IMR-90 (cell line): Measurements from ENCODE around the gene CPSF4. TPM values are rescaled to one million over a fixed set of nuclear protein-coding genes. Genes with fewer than 3 reads are reported as not detected.

ENCODE experiments used
- ATAC-seq: fragments of 200-7000 bp; cut with Tn5 transposase; 2 replicates; pipeline ENCODE4 v1.9.1; 2020; ENCODE audit warnings: low read depth, mild to moderate bottlenecking, moderate library complexity
- BruUV-seq: library from RNA; stranded (reverse); fragments of 400-500 nt; replicated peaks from 2 replicates; lab custom pipeline; 2021; lab: Mats Ljungman, UMichigan
- CTCF ChIA-PET: fragments of 300-600 bp; formaldehyde crosslinking; extraction: SDS; loops from one replicate; lab custom pipeline; 2021; ENCODE audit warnings: antibody characterized with exemption; lab: Yijun Ruan, JAX
- POLR2A ChIA-PET: fragments of 300-600 bp; sonication (Branson Sonifier 250); formaldehyde crosslinking; loops from one replicate; lab custom pipeline; 2022; ENCODE audit warnings: antibody characterized with exemption; ENCODE audit not compliant: unreplicated experiment; lab: Charles Lee
- DNase-seq: peaks from one replicate; pipeline ENCODE4 v3.0.0; 2013
- H2AFZ ChIP-seq: replicated peaks from 2 replicates; pipeline ENCODE3; 2013; ENCODE audit warnings: low read length, mild to moderate bottlenecking; ENCODE audit not compliant: poor library complexity
- H2AK5ac ChIP-seq: 2 replicates; pipeline ENCODE4 v1.6.1; 2013; ENCODE audit warnings: low read depth, low read length, inconsistent platforms
- H2AK9ac ChIP-seq: replicated peaks from 2 replicates; pipeline ENCODE3; 2013; ENCODE audit warnings: mild to moderate bottlenecking, low read depth, low read length, moderate library complexity; ENCODE audit not compliant: poor library complexity
- H2BK120ac ChIP-seq: 2 replicates; pipeline ENCODE4 v1.6.1; 2013; ENCODE audit warnings: low read depth, low read length, inconsistent platforms
- H2BK15ac ChIP-seq: 3 replicates; pipeline ENCODE4 v1.6.1; 2013; ENCODE audit warnings: low read depth, low read length, inconsistent platforms
- H2BK20ac ChIP-seq: 2 replicates; pipeline ENCODE4 v1.6.1; 2013; ENCODE audit warnings: low read depth, mild to moderate bottlenecking, inconsistent platforms, low read length, moderate library complexity
- H2BK5ac ChIP-seq: 2 replicates; pipeline ENCODE4 v1.6.1; 2013; ENCODE audit warnings: mild to moderate bottlenecking, low read depth, low read length, inconsistent platforms; ENCODE audit not compliant: poor library complexity, severe bottlenecking
- H3K14ac ChIP-seq: replicated peaks from 2 replicates; pipeline ENCODE4 v1.6.1; 2013; ENCODE audit warnings: low read depth, low read length, inconsistent platforms
- H3K18ac ChIP-seq: 2 replicates; pipeline ENCODE4 v1.6.1; 2013; ENCODE audit warnings: low read depth, low read length, control low read depth
- H3K23ac ChIP-seq: 2 replicates; pipeline ENCODE4 v1.6.1; 2013; ENCODE audit warnings: low read depth, low read length, inconsistent platforms
- H3K27ac ChIP-seq: 2 replicates; pipeline ENCODE4 v1.5.1; 2013; ENCODE audit warnings: mild to moderate bottlenecking, control low read depth, low read length; ENCODE audit not compliant: insufficient read depth
- H3K27me3 ChIP-seq: 2 replicates; pipeline ENCODE4 v1.6.1; 2013; ENCODE audit warnings: low read length; ENCODE audit not compliant: control insufficient read depth, insufficient read depth
- H3K36me3 ChIP-seq: 2 replicates; pipeline ENCODE4 v1.6.1; 2013; ENCODE audit warnings: low read length, mixed read lengths; ENCODE audit not compliant: control insufficient read depth, insufficient read depth
- H3K4ac ChIP-seq: 2 replicates; pipeline ENCODE4 v1.6.1; 2013; ENCODE audit warnings: low read depth, low read length, inconsistent platforms
- H3K4me1 ChIP-seq: 2 replicates; pipeline ENCODE4 v1.6.1; 2013; ENCODE audit warnings: low read length, mixed read lengths; ENCODE audit not compliant: control insufficient read depth, insufficient read depth
- H3K4me2 ChIP-seq: 2 replicates; pipeline ENCODE4 v1.6.1; 2013; ENCODE audit warnings: low read depth, mild to moderate bottlenecking, control low read depth, low read length, moderate library complexity
- H3K4me3 ChIP-seq: 2 replicates; pipeline ENCODE4 v1.5.1; 2013; ENCODE audit warnings: low read depth, mild to moderate bottlenecking, control low read depth, low read length, moderate library complexity; ENCODE audit not compliant: insufficient read depth
- H3K56ac ChIP-seq: 2 replicates; pipeline ENCODE4 v1.6.1; 2013; ENCODE audit warnings: low read length, inconsistent platforms; ENCODE audit not compliant: insufficient read depth; ENCODE audit errors: extremely low read depth
- H3K79me1 ChIP-seq, 2 experiments: 2 replicates each; pipeline ENCODE4 v1.6.1; 2013; ENCODE audit warnings: low read length in 2 of 2, inconsistent platforms in 1 of 2, low read depth in 1 of 2
- H3K9ac ChIP-seq: 2 replicates; pipeline ENCODE4 v1.6.1; 2013; ENCODE audit warnings: low read depth, low read length, control low read depth
- H3K9me1 ChIP-seq: 2 replicates; pipeline ENCODE4 v1.6.1; 2013; ENCODE audit warnings: low read length, inconsistent platforms; ENCODE audit not compliant: insufficient read depth
- H3K9me3 ChIP-seq: 2 replicates; pipeline ENCODE4 v1.6.1; 2013; ENCODE audit warnings: low read length; ENCODE audit not compliant: control insufficient read depth, insufficient read depth
- H4K20me1 ChIP-seq: 2 replicates; pipeline ENCODE4 v1.6.1; 2013; ENCODE audit warnings: low read length, inconsistent platforms; ENCODE audit not compliant: insufficient read depth
- H4K5ac ChIP-seq: 2 replicates; pipeline ENCODE4 v1.6.1; 2013; ENCODE audit warnings: mild to moderate bottlenecking, low read depth, low read length, control low read depth
- H4K8ac ChIP-seq, 2 experiments: 2 replicates each; pipeline ENCODE4 v1.6.1; 2013; ENCODE audit warnings: low read depth in 2 of 2, low read length in 2 of 2, control low read depth in 1 of 2, inconsistent platforms in 1 of 2
- H4K91ac ChIP-seq: 2 replicates; pipeline ENCODE4 v1.6.1; 2013; ENCODE audit warnings: low read depth, low read length, inconsistent platforms; ENCODE audit not compliant: insufficient read depth
- BHLHE40 ChIP-seq: fragments of 150-350 bp; IDR thresholded peaks from 2 replicates; pipeline ENCODE4 v1.6.1; 2016; ENCODE audit warnings: mild to moderate bottlenecking, low read depth, low read length
- CEBPB ChIP-seq: IDR thresholded peaks from 2 replicates; pipeline ENCODE4 v1.6.1; 2012; ENCODE audit warnings: low read depth, low read length, improper control_type of control experiment
- FOS ChIP-seq: fragments of 150-350 bp; IDR thresholded peaks from 2 replicates; pipeline ENCODE4 v1.6.1; 2016; ENCODE audit warnings: low read depth, low read length
- MAFK ChIP-seq: IDR thresholded peaks from 2 replicates; pipeline ENCODE4 v1.6.1; 2012; ENCODE audit warnings: low read depth, low read length, improper control_type of control experiment
- MAZ ChIP-seq: IDR thresholded peaks from 2 replicates; pipeline ENCODE4 v1.6.1; 2012; ENCODE audit warnings: low read depth, mild to moderate bottlenecking, low read length, improper control_type of control experiment, moderate library complexity, borderline replicate concordance
- MXI1 ChIP-seq: IDR thresholded peaks from 2 replicates; pipeline ENCODE4 v1.6.1; 2012; ENCODE audit warnings: low read depth, mild to moderate bottlenecking, low read length, moderate library complexity, borderline replicate concordance
- NFE2L2 ChIP-seq: fragments of 150-350 bp; IDR thresholded peaks from 2 replicates; pipeline ENCODE4 v1.6.1; 2016; ENCODE audit warnings: low read depth, mild to moderate bottlenecking, low read length
- POLR2A ChIP-seq: IDR thresholded peaks from 2 replicates; pipeline ENCODE4 v1.6.1; 2012; ENCODE audit warnings: mild to moderate bottlenecking, low read depth, low read length
- RAD21 ChIP-seq: IDR thresholded peaks from 2 replicates; pipeline ENCODE4 v1.6.1; 2012; ENCODE audit warnings: low read length, improper control_type of control experiment
- RCOR1 ChIP-seq: IDR thresholded peaks from 2 replicates; pipeline ENCODE4 v1.6.1; 2012; ENCODE audit warnings: mild to moderate bottlenecking, low read length, improper control_type of control experiment; ENCODE audit not compliant: insufficient replicate concordance
- RFX5 ChIP-seq: IDR thresholded peaks from 2 replicates; pipeline ENCODE4 v1.8.0; 2012; ENCODE audit warnings: low read depth, mild to moderate bottlenecking, low read length, moderate library complexity
- WGBS, 2 experiments: methylation state at CpG; one replicate each; pipeline versions ENCODE4 v1.1.5 to v1.1.7; 2013; ENCODE audit warnings: missing lambda C conversion rate in 2 of 2; ENCODE audit not compliant: insufficient read length in 1 of 2; ENCODE audit errors: extremely low coverage in 2 of 2; 5-methylcytosine and 5-hydroxymethylcytosine counted together
- dilution Hi-C: fragments of 300-500 bp; cut with HindIII; formaldehyde crosslinking; loops from one replicate; pipeline ENCODE4 v1.14.3; 2018; ENCODE audit warnings: low sequenced_read_pairs; ENCODE audit not compliant: unreplicated experiment
- in situ Hi-C: fragments of 300-500 bp; cut with MboI; formaldehyde crosslinking; loops from 3 replicates; pipeline ENCODE4 v1.14.3; 2019; ENCODE audit warnings: low sequenced_read_pairs, inconsistent platforms, mixed read lengths
- intact Hi-C: fragments of 100-400 bp; cut with micrococcal nuclease; formaldehyde crosslinking; loops from 2 replicates; pipeline ENCODE4 v1.10.0; 2022
- polyA plus RNA-seq, 3 experiments: library from polyadenylated mRNA; depleted of rRNA; stranded (reverse); fragments of >200 nt; gene quantifications; 2 replicates each; pipeline ENCODE4 v1.2.3, GENCODE V29; 2012; ENCODE audit warnings: low replicate concordance in 1 of 3
- total RNA-seq: library from RNA; depleted of rRNA; stranded (reverse); fragments of >200 nt; gene quantifications from 2 replicates; pipeline ENCODE4 v1.2.3, GENCODE V29; 2012
- TF ChIP-seq, protein P1 (sequence below): conservative IDR thresholded peaks from 2 replicates; pipeline ENCODE4 v1.5.1; 2012; ENCODE audit warnings: mild to moderate bottlenecking, low read depth, low read length, improper control_type of control experiment
- TF ChIP-seq, protein P2 (sequence below): fragments of 150-350 bp; IDR thresholded peaks from 2 replicates; pipeline ENCODE4 v1.6.1; 2017; ENCODE audit warnings: mild to moderate bottlenecking, antibody characterized with exemption, low read length, low read depth
- TF ChIP-seq, protein P3 (sequence below): fragments of 150-350 bp; IDR thresholded peaks from 2 replicates; pipeline ENCODE4 v1.6.1; 2016; ENCODE audit warnings: low read depth, mild to moderate bottlenecking, low read length, moderate library complexity, borderline replicate concordance

Gene CPSF4
- total and polyA plus RNA-seq, 2 of the 4 experiments (the other 2 are of a cell fraction) = 23.8 to 44.9 TPM

DNA sequence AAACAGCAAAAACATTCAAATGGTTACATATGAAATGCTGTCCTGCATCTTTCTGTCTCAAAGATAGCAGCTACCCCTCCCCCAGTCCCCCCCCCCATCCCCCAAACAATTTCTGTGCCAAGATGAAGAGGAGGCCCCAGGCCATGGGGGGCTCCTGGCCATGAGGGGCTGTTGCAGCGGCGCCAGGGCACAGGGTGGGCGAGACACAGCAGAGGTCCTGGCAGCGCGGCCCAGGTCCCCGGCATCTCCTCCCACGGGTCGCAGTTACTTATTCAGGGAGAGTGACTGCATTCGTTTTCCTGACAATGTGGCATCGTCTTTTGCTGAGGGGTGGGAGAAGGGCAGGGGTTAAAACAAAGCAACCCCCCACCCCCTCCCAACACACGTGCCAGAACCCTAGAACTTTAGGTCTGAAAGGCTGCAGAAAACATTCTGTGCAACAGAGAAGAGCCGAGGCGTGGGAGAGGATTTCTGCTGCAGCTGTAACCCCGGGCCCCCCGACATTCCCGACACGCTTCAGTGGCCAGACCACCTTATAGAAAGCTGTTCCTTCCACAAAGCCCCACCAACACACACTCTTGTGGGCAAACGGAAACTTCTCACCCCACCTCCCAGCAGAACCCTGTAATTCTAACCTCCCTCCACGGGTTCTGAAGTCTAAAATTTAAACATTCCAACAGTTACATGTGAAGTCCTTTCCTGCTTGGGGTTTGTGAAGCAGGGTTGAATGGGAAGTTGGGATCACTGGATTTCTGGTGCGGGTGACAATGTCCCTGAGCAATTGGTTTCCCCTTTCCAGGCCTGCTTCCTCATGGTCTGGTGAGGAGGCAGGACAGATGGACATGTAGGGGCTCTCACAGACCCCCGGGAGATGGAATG, 42.1 kb upstream of the CPSF4 start:
- H3K56ac ChIP-seq = no peak overlapping the region
- WGBS, 2 experiments = 100% methylated on average over 4 of the region's 21 CpGs; no CpG with 5 or more reads in 1 of the 2 experiments

More for the DNA sequence above, 42.1 kb upstream of the CPSF4 start:
- Histone ChIP-seq H4K8ac (no peak overlapping the region), H3K9ac (no peak overlapping the region), H2BK20ac (no peak overlapping the region), H2AK5ac (no peak overlapping the region), H4K5ac (no peak overlapping the region), H3K27ac (no peak overlapping the region), H3K4ac (no peak overlapping the region), H3K4me1 (peaks cover 9% of the 10 kb centered on the region), H4K91ac (no peak overlapping the region), H3K4me3 (no peak overlapping the region), H2BK15ac (no peak overlapping the region), H3K36me3 (peaks cover 75% of the 10 kb centered on the region), H2BK120ac (no peak overlapping the region), H3K23ac (no peak overlapping the region), H2BK5ac (no peak overlapping the region), H3K4me2 (no peak overlapping the region), H3K9me1 (peaks cover 3% of the 10 kb centered on the region), H3K27me3 (no peaks in the 10 kb centered on the region), H3K79me1 (peaks cover 11 to 60% of the 10 kb centered on the region in 2 experiments; a peak in 3 of 4 replicates), H4K20me1 (peaks cover 70% of the 10 kb centered on the region), H3K18ac (no peak overlapping the region), H3K14ac (no peak overlapping the region), H2AFZ (no peak overlapping the region), H3K9me3 (no peaks in the 10 kb centered on the region), H2AK9ac (no peak overlapping the region)
- ATAC-seq = no peak
- TF ChIP-seq CEBPB (no peak), RAD21 (no peak), MXI1 (no peak), BHLHE40 (no peak), RFX5 (no peak), RCOR1 (no peak), FOS (no peak), POLR2A (no peak), MAFK (no peak), MAZ (no peak), NFE2L2 (no peak)
- TF ChIP-seq, protein P1, sequence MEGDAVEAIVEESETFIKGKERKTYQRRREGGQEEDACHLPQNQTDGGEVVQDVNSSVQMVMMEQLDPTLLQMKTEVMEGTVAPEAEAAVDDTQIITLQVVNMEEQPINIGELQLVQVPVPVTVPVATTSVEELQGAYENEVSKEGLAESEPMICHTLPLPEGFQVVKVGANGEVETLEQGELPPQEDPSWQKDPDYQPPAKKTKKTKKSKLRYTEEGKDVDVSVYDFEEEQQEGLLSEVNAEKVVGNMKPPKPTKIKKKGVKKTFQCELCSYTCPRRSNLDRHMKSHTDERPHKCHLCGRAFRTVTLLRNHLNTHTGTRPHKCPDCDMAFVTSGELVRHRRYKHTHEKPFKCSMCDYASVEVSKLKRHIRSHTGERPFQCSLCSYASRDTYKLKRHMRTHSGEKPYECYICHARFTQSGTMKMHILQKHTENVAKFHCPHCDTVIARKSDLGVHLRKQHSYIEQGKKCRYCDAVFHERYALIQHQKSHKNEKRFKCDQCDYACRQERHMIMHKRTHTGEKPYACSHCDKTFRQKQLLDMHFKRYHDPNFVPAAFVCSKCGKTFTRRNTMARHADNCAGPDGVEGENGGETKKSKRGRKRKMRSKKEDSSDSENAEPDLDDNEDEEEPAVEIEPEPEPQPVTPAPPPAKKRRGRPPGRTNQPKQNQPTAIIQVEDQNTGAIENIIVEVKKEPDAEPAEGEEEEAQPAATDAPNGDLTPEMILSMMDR = no peak
- TF ChIP-seq, protein P2, sequence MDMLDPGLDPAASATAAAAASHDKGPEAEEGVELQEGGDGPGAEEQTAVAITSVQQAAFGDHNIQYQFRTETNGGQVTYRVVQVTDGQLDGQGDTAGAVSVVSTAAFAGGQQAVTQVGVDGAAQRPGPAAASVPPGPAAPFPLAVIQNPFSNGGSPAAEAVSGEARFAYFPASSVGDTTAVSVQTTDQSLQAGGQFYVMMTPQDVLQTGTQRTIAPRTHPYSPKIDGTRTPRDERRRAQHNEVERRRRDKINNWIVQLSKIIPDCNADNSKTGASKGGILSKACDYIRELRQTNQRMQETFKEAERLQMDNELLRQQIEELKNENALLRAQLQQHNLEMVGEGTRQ = no peak
- TF ChIP-seq, protein P3, sequence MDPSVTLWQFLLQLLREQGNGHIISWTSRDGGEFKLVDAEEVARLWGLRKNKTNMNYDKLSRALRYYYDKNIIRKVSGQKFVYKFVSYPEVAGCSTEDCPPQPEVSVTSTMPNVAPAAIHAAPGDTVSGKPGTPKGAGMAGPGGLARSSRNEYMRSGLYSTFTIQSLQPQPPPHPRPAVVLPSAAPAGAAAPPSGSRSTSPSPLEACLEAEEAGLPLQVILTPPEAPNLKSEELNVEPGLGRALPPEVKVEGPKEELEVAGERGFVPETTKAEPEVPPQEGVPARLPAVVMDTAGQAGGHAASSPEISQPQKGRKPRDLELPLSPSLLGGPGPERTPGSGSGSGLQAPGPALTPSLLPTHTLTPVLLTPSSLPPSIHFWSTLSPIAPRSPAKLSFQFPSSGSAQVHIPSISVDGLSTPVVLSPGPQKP = no peak
- dilution Hi-C loops = no loop called here
- DNase-seq = no peak
- in situ Hi-C loops = no loop called here
- POLR2A ChIA-PET = no interaction called here
- no TSS peak for BruUV-seq
- intact Hi-C loops = no loop called here
- CTCF ChIA-PET = interaction anchor here (0.6 kb wide), 1 partner anchor 13 kb away, joined by 4 read pairs; no protein-coding TSS in a partner anchor
